HG03280 (cell line): ENCODE data around the gene RASD2.

Experiments
- ATAC-seq: cut with Tn5 transposase; IDR thresholded peaks from one replicate; pipeline ENCODE4 v1.9.1; 2021; ENCODE audit warnings: mild to moderate bottlenecking, moderate library complexity; ENCODE audit not compliant: unreplicated experiment

The RASD2 gene

DNA sequence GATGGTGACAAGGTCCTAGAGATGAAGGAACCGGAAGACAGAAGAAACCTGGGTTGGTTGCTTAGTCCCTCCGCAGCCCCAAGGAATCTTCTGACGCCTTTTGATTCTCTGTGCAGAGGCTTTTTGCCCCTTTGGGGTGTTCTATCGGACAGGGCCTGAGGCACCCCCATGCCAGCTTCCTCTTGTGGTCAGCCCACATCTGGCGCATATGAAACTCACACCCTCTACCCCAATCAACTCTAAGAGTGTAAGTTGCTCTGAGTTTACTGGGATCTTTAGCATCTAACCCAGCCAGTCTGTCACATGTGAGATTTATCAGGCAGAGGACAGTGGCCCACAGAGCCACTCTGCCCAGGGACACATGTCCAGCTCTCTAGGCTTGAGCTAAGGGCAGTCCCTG, 17.4 kb downstream of the RASD2 start:
- ATAC-seq = no peak

DNA sequence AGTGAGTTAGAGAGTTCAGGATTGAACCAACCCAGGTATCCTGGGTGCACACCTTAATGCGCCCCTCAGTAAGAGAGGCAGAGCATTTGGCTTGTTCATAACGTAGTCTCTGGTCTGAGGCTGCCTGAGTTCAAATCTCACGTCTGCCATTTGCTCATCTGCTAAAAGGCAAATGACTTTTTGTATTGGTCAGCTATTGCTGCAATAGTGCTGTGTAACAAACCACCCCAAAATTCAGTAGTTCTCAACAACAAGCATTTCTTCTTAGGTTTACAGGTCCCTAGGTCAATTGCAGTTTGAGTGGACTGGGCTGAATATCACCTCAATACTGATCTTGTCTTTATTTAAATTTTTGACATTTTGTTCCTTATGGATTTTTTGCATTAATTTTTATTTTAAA, 18.1 kb downstream of the RASD2 start:
- ATAC-seq = no peak

DNA sequence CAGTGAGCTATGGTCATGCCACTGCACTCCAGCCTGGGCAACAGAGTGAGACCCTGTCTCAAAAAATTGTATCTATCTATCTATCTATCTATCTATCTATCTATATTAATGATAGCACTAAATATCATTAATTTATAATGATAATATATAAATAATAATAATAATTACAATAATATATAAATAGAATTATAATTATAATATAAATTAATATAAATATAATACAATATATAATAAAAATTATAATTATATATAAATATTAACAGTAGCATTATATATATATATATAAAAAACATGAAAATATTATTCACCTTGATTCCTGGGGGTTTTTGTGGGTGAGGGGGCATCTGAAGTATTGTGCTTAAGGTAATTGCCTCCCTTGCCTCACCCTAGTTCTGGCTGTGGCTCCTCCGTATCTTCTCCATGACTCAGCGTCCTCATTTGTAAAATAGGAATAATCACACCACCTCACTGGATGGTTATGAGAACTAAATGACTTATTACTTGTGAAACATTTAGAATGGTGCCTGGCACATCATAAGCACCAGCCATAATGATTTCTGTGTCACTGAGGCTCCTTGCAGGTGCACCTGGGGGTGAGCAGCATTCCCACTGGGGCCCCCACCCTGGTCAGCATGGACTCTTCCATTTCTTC, 18.8 kb downstream of the RASD2 start:
- ATAC-seq = no peak

DNA sequence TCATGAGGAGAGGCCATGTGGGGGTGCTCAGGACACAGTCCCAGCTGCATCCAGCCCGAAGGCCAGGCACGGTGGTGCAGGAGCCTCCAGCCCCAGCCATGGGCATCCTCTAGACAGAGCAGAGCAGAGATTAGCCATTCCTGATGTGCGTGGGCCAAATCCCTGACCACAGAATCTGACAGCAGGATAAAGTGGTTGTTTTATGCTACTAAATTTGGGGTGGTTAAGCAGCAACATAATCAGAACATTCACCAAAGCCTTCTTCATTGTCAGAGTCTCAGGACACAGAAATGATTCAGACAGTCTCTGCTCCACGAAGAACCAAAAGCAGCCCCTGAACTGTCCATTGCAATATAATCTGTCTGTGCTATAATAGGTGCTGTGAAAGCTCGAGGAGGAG, 19.7 kb downstream of the RASD2 start:
- no peak for ATAC-seq

DNA sequence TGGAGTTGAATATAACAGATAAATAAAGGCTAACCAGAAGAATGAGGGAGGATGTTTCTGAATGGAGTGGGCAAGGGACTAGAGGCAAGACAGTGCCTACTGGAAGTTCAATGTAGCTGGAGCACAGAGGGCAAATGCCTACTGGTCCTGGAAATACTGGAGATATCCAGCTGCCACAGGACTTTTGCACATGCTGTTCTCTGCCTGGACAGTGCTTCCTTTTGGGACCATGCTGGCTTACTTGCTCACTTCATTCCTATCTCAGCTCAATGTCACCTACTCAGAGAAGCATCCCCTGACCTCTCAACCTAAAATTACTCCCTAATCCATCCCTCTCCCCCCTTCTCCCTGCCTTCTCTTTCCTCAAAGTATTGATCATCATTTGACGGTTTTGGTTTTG, 20.2 kb downstream of the RASD2 start:
- no peak for ATAC-seq

DNA sequence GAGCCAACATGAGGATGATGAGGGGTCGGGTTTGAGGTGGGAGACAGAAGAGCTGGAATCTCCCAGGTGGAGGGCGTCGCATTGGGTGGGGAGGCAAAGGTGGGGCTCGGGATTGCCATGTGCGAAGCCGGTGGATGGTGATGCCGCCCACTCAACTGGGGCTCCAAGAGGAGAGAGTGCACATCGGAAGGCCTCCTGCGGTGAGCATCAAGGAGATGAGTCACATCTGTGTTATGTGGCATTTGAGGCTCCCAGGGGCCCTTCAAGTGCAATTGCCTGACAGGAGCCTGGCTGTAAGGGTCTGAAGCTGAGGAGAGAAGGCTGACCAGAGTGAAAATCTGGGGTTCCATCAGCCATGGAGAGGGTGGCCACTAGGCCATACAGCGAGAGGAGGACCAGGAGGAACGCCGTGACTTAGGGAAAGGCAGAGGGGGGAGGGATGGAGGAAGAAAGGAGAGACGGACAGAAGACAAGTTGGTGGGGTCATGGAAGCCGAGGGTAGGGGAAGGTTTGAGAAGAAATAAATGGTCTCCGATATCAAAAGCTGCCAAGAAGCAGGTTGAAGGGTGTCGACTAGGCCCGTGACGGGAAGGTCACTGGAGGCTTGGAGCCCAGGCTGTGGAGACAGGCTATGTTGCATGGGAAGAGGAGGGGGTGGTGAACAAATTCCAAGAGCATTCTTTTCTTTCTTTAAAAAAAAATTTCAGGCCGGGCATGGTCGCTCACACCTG, 21.3 kb downstream of the RASD2 start:
- ATAC-seq = no peak

DNA sequence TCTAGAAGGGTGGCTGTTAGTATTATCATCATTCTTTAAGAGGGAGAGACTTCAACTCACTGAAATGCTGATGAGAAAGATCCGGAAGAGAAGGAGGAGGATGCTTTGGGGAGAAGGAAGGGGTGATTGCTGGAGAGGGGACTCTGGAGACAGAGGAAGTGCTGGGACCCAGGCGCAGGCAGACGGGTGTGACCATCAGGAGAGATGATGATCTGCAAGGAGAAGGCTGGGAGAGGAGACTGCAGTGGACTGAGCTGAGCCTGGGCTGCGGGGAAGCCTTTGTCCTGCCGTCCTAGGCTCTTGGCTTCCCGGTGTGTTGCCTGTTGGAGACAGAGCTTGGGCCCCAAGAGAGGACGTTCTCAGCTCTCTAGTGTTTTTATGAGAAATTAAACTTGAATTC, 22.6 kb downstream of the RASD2 start:
- no peak for ATAC-seq

DNA sequence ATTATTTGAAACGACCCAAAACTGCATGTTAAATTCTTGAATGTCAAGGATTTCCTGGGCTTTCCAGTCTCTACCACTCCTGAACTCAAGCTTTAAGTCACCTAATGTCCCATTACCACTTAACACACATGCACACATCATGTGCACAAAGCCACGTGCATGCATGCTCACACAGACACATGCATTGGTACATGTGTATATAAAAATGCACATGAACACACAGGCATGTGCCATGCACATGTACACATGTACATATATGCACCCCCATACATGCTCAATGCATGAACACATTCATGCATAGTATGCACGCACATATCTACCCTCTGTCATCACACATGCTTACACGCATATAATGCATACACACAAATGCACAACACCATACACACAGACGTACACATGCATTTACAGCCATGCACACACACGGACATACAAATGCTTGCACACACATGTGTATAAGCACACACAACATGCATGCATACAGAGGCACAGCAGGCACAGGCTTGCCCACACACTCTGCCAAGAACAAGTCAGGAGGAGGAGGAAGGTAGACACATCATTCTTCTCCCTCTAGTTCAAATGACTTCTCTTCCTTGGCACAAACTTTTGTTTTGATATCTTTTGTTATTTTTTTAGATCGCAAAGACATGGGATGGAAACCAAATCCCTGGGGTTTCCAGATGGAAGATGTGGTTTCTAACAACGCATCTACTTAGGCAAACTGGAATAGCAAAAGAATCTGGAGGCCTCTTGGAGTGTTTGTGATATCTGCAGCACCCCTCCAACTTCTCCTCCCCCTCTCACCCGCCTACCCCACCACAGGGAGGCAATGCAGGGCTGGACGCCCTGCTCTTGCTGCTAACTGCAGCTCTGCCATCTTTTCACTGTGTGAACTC, 24.6 kb downstream of the RASD2 start:
- ATAC-seq = no peak

DNA sequence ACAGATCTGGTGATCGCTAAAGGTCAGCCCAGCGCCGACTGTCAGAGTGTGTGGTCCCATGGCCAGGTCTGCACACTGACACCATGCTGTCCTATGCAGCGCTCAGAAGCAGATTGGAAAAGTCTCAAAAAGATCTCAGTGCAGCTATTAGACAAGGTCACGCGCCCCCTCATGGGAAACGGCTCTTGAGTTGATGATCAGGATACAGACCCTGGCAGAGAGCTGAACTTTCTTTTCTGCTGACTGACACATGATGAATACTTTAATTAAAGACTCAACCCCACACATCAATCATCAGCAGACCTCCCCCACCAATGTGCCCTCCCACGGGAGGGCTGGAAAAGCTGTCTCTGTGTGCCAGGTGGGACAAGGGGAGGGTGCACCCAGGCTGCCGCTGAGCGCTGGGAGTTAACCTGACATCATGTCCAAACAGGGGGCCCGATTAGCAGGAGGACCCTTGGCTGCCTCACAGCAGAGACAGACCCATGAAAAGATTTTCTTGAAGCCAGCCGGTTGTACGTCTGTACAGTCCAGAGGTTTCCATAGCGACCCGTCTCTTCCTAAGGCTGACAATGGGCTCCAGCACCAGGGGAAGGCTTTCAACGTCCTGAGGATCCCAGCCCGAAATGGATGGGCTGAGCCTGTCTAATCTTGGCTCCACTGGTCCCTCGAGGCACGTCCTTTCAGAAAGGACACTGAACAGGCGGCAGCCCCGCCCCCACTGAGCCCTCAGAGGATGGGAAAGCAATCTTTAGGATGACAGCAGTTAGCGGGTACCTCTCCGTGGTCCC, 26.9 kb downstream of the RASD2 start:
- ATAC-seq = no peak

DNA sequence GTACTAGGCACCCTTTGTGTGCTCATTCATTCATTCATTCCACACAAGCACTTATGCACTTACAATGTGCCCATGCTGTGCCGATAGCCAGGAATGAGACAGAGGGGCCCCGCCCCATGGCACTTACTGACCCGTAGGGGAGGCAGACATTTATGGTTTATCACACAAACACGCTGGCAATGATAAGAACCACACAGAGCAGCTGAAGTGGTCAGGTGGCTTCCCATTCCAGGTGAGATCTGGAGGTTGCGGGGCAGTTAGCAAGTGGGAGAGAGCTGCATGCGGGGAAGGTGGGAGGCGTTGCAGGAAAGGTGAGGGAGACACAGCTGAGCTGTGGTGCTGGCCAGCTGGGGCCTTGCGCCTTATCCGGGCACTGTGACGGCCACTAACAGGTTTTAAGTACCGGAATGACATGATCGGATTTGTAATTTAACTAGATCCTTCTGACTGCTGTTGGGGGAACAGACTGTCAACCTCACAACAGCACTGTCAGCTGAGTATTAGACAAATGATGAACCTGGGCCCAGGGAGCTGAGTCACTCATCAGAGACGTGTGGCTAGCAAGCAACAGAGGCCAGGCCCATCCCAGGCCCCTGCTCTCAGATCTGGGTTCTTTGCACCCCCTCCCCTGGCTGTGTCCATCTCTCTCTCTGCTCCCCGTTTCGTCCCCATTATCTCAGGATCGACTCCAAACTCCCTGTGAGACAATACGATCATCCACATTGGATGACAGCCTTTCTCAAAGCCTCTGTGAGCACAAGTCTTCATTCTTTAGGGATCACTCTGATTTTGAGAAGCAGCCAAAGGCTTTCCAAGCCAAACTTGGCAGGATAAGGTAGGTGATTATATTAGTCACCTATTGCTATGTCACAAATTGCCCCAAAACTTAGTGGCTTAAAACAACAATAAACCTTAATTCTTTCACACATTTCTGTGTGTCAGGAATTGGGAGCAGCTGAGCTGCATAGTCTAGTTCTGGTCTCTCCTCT, 28.4 kb downstream of the RASD2 start:
- no peak for ATAC-seq

DNA sequence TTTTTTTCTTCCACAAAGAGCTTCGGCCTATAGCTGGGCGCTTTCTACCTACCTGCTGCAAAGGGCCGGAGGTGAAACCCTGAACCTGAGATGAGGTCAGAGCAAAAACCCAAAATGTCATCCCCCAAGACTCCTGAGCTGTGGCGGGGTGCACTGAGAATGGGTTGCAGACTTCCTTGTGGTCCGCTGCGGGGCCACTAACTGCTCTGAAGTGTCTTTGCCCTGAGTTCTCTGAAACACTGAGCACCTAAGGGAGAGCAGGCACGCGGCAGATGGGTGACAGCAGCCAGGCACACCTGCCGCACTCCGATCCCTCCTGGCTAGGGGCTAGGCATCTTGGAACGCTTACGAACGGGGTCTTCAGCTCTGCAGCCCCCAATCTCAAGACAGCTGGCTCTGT, 29.3 kb downstream of the RASD2 start:
- ATAC-seq = no peak

DNA sequence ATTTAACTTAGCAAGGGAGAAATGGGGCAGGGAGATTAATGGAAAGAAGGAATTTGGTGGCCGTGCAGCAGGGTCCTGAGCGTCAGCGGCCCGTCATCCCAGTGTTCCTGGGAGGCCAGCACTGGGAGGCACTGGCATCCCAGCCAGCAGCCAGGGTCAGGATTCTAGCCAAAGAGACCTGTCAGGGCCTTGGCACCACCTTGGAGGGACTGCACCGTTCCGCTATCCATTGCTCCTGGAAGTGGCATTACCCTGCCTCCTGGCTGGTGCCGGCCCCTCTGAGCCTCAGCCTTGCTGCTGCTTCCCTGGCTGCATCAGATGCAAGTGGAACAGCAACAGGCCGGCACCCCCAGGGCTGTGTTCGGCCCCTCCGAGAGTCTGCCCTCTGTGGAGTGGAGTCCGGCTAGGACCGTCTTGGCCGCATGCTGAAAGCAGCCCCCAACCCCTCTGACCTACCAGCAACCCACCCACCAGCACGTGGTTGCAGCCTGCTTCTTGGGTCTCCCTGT, 30.1 kb downstream of the RASD2 start:
- ATAC-seq = no peak

DNA sequence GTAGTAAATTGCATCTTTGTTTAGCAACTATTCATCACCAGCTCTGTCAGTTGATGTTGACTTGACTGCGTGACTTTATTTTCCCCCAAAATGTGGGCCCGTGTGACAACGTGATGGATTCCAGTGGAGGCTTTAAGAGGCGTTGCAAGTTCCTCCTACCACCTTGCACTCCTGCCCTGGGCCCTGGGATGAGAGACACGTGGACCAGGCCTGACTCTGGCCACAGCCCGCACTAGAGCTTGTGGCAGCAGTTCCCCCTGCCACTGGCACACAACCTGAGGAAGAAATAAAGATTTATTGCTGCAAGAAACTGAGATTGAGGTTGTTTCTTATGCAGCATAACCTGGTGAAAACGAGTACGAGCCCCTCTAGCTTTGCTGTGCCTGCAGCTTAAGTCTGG, 31.9 kb downstream of the RASD2 start:
- ATAC-seq = no peak

DNA sequence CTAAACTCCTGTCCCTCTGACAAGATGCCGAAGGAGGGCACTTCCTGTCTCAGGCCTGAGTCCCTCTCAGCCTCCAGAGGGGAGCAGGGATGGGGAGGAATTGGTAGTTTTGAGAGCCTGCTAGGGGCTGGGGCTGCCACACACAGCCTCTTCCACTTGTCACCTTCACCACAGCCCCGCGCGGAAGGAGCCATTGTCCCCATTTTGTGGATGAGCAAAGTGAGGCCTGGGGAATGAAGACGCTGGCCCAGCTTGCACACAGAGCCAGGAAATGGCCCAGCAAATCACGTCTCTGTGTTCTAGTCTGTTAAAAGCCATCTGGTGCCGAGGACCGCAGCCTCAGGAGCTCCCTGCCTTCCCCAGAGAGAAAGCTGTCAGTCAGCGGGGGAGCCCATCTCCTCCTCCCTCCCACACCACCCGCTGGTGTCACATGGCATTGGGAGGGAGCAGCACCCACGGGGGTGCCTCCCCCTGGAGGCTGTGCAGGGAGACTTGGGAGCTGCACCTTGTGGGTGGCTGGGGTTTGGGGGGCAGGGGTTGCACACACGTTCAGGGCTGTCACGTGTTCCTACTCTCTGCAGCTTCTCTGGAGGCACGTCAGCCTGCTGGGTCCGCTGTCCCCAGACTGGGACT, 34.6 kb downstream of the RASD2 start:
- no peak for ATAC-seq

DNA sequence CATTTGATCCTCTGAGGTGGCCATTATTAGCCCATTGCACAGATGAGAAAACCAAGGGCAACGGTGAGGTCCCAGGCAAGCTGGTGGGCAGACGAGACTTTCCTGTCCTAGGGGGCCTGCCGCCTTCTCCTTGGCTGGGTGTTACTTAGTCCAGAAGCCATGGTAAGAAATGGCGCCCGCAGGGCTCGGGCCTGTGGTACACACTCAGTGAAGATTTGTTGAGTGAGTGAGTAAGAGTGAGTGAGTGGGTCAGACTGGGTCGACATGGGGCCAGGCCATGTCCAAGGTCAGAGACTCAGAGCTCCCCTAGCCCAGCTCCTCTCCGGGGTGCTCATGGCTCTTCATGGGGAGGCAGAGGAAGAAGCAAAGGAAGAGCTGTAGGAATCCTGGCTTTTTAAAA, 36.0 kb downstream of the RASD2 start:
- no peak for ATAC-seq

DNA sequence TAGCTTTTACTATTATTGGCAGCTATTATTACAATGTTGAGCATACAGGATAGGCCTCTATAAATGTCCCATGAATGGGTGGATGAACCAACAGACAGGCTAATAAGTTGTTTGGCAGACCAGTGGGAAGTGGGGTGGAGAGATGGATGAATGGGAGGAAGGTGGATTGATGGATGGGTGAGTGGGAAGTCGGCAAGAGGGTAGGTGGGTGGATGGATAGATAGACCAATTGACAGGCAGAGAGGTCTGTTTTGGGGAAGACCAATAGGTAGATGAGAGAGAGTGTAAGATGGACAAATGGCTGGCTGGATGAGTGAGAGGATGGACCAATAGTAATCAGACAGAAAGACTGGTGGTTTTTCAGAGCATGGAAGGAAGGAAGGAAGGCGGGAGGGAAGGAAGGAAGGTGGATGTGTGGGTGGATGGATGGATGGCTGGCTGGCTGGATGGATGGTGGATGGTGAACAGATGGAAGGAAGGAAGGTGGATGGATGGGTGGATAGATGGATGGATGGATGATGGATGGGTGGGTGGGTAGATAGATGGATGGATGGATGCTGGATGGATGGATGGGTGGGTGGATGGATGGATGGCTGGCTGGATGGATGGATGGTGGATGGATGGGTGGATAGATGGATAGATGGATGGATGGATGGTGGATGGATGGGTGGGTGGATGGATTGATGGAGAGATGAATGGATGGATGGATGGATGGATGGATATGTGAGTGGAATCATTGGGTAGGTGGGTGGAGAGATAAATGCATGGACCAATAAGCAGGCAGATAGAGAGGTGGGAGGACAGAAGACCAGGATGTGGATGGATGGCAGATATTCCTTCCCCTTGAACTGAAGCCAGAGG, 37.4 kb downstream of the RASD2 start:
- no peak for ATAC-seq

DNA sequence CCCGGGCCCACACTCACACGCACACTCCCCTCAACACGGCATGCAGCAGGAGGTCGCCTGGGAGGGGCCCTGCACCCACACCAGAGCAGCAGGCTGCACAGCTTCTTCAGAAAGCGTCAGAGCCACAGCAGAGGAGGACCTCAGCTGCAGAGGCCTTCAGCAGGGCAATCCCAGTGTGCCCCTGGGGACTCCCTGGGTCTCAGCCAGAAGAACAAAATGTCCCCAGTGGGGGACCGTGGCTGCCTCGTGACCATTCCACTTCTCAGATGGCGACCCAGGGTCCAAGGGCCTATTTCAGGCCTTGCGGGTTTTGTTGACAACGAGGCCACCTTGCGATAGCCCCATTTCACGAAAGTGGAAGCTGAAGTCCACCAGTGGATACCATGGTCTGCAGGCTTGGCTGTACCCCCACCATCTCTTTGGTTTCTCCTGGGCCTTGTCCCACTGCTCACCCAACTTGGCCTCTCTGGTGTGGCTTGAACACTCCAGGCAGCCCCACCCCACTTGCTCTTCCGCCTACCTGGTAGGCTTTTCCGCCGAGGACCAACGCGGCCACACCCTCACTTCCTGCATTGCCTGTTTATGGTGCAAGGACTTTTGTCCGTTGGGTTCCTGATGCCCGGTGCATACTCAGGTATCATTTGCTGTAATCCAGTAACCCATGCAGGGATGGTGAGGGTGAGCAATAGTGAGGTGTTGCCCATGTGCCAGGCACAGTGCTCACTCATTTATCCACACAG, 38.4 kb downstream of the RASD2 start:
- ATAC-seq = no peak
